Type B pancreatic cell (in vitro differentiated cells): Measurements from ENCODE around the gene PDCD11. TPM values are rescaled to one million over a fixed set of nuclear protein-coding genes. Genes with fewer than 3 reads are reported as not detected.
"Not testable (repeated sequence)": the region's sequence is repeated elsewhere in the genome, so short reads cannot be mapped to it uniquely, and the experiment has no call there.

Experiments
- DNase-seq: peaks from one replicate; pipeline ENCODE4 v3.0.0; 2021; ENCODE audit warnings: mixed read lengths; ENCODE audit not compliant: unreplicated experiment; ENCODE audit errors: extremely low spot score
- H3K27ac Mint-ChIP-seq: 2 replicates; pipeline ENCODE4 v1.8.0; 2021; ENCODE audit warnings: mild to moderate bottlenecking, mixed read lengths
- H3K27me3 Mint-ChIP-seq: 2 replicates; pipeline ENCODE4 v1.8.0; 2021; ENCODE audit warnings: mixed read lengths
- H3K36me3 Mint-ChIP-seq: 2 replicates; pipeline ENCODE4 v1.8.0; 2021; ENCODE audit warnings: mixed read lengths
- H3K4me1 Mint-ChIP-seq: one replicate; pipeline ENCODE4 v1.8.0; 2021; ENCODE audit warnings: mixed read lengths; ENCODE audit not compliant: unreplicated experiment
- H3K4me3 Mint-ChIP-seq: 2 replicates; pipeline ENCODE4 v1.8.0; 2021; ENCODE audit warnings: mild to moderate bottlenecking, mixed read lengths
- H3K9me3 Mint-ChIP-seq: 2 replicates; pipeline ENCODE4 v1.8.0; 2021; ENCODE audit warnings: mixed read lengths
- CTCF ChIP-seq: fragments of 200-600 bp; sonication (generic); conservative IDR thresholded peaks from 2 replicates; pipeline ENCODE4 v1.5.0; 2021; ENCODE audit warnings: antibody characterized with exemption, mild to moderate bottlenecking
- long read RNA-seq: library from polyadenylated mRNA; unstranded; transcript quantifications from one replicate; pipeline ENCODE4 v2.0.0, GENCODE V29; 2020
- total RNA-seq: library from RNA; stranded (reverse); gene quantifications from 2 replicates; pipeline ENCODE4 v1.2.1, GENCODE V29; 2021; ENCODE audit warnings: low replicate concordance

Gene PDCD11, protein sequence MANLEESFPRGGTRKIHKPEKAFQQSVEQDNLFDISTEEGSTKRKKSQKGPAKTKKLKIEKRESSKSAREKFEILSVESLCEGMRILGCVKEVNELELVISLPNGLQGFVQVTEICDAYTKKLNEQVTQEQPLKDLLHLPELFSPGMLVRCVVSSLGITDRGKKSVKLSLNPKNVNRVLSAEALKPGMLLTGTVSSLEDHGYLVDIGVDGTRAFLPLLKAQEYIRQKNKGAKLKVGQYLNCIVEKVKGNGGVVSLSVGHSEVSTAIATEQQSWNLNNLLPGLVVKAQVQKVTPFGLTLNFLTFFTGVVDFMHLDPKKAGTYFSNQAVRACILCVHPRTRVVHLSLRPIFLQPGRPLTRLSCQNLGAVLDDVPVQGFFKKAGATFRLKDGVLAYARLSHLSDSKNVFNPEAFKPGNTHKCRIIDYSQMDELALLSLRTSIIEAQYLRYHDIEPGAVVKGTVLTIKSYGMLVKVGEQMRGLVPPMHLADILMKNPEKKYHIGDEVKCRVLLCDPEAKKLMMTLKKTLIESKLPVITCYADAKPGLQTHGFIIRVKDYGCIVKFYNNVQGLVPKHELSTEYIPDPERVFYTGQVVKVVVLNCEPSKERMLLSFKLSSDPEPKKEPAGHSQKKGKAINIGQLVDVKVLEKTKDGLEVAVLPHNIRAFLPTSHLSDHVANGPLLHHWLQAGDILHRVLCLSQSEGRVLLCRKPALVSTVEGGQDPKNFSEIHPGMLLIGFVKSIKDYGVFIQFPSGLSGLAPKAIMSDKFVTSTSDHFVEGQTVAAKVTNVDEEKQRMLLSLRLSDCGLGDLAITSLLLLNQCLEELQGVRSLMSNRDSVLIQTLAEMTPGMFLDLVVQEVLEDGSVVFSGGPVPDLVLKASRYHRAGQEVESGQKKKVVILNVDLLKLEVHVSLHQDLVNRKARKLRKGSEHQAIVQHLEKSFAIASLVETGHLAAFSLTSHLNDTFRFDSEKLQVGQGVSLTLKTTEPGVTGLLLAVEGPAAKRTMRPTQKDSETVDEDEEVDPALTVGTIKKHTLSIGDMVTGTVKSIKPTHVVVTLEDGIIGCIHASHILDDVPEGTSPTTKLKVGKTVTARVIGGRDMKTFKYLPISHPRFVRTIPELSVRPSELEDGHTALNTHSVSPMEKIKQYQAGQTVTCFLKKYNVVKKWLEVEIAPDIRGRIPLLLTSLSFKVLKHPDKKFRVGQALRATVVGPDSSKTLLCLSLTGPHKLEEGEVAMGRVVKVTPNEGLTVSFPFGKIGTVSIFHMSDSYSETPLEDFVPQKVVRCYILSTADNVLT (N-terminal part only)
- 46.3 and 53.2 TPM in 2 replicates for total RNA-seq
- long read RNA-seq, partial matches to known transcripts: 43 of 52 reads
- long read RNA-seq, other reads (novel, unspliced or antisense): 8 of 52 reads

GRCh38 chr10:103396067-103396788, at the start of gene PDCD11, which contains the start of gene ATP5MK:
TSS of gene PDCD11 (plus strand) at chr10:103396626. CDS start at chr10:103398427, 1,801 bp downstream.
TSS of gene ATP5MK (minus strand) at chr10:103396475. CDS start at chr10:103392457, 4,018 bp downstream.
- TF ChIP-seq CTCF: peak; percentile 32
- Mint-ChIP-seq H3K4me1 (peaks cover 29% of the 10 kb centered on the region), H3K27ac (peak within 1 kb of the TSS; percentile 88), H3K4me3 (peak within 1 kb of the TSS; percentile 95), H3K27me3 (no peaks in the 10 kb centered on the region), H3K9me3 (peaks cover 3% of the 10 kb centered on the region), H3K36me3 (peaks cover 14% of the 10 kb centered on the region)
- DNase-seq: peak; percentile 95

GRCh38 chr10:103350175-103350516, 46.3 kb upstream of the PDCD11 start:
- DNase-seq: no peak
- Mint-ChIP-seq H3K9me3 (no peaks in the 10 kb centered on the region), H3K4me3 (peak overlapping the region; percentile 93), H3K27ac (peak overlapping the region; percentile 41), H3K27me3 (no peaks in the 10 kb centered on the region), H3K4me1 (peaks cover 4% of the 10 kb centered on the region), H3K36me3 (peaks cover 4% of the 10 kb centered on the region)
- no peak for TF ChIP-seq CTCF

DNA sequence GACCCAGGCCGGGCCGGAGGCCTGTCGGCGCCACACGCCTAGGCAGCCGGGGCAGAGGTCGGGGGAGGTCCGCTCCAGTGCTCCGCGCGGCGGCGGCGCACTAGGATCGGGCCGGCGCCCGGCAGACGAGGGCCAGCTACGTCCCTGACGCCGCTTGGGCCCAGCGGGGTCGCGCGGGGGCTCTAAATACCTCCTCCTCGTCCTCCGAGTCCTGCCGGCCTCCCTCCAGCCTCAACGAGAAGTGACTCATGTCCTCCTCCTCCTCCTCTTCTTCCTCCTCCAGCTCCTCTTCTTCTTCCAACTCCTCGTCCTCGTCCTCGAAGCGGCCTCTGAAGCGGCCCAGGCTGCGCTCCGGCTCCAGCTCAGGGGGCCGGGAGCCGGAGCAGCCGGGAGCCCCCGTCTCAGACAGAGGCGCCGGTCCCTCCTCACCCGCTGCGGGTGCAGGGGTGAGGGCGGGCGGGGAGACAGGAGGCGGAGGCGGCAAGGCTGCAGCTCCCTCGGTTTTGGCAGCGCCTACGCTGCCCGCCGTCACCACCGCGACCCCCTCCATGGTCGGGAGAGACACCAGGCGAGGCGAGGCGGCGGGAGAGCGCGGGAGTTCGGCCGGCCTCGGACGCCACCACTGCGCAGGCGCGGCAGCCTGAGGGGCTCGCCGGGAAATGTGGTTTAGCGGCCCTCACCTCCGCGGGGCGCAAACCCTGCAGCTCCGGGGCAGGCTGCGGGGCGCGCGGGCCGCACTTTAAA, 45.7 kb upstream of the PDCD11 start, which contains the start of gene PCGF6:
Gene PCGF6 (minus strand): TSS at position 624 of the 744 bp plus-strand sequence. CDS start 74 bp downstream, at position 550.
- Mint-ChIP-seq H3K9me3 (no peaks in the 10 kb centered on the region), H3K36me3 (peaks cover 3% of the 10 kb centered on the region), H3K4me1 (peaks cover 4% of the 10 kb centered on the region), H3K27me3 (no peaks in the 10 kb centered on the region), H3K27ac (peak within 1 kb of the TSS; percentile 63), H3K4me3 (peak within 1 kb of the TSS; percentile 93)
- peak; percentile 91 for DNase-seq
- TF ChIP-seq CTCF: no peak

- no peak for DNase-seq
- Mint-ChIP-seq H3K36me3 (peaks cover 3% of the 10 kb centered on the region), H3K27ac (no peak overlapping the region), H3K27me3 (no peaks in the 10 kb centered on the region), H3K4me3 (no peak overlapping the region), H3K4me1 (peaks cover 4% of the 10 kb centered on the region), H3K9me3 (no peaks in the 10 kb centered on the region)
- TF ChIP-seq CTCF: no peak
Observed at GRCh38 chr10:103353281-103353680, 43.1 kb upstream of the PDCD11 start.

DNA sequence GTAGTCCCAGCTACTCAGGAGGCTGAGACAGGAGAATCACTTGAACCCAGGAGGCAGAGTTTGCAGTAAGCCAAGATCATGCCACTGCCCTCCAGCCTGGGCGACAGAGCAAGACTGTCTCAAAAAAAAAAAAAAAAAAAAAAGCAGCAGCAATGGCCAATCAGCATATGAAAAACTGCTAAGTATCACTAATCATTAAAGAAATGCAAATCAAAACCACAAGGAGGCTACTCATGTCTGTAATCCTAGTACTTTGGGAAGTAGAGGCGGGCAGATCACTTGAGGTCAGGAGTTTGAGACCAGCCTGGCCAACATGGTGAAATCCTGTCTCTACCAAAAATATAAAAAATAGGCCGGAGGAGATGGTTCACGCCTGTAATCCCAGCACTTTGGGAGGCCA, 41.9 kb upstream of the PDCD11 start:
- H3K4me3 Mint-ChIP-seq, H3K9me3 Mint-ChIP-seq, H3K4me1 Mint-ChIP-seq, H3K27ac Mint-ChIP-seq, H3K36me3 Mint-ChIP-seq, DNase-seq, H3K27me3 Mint-ChIP-seq: not testable (repeated sequence)
